ENCODE measurements around the gene SEMA5A. TPM values are rescaled to one million over a fixed set of nuclear protein-coding genes. Genes with fewer than 3 reads are reported as not detected.
"Not testable (repeated sequence)": the region's sequence is repeated elsewhere in the genome, so short reads cannot be mapped to it uniquely, and the experiment has no call there.

The SEMA5A gene
- total and polyA plus RNA-seq, 4 experiments from 2014 or later: 1.1 to 4.5 (median 2.4) TPM

DNA sequence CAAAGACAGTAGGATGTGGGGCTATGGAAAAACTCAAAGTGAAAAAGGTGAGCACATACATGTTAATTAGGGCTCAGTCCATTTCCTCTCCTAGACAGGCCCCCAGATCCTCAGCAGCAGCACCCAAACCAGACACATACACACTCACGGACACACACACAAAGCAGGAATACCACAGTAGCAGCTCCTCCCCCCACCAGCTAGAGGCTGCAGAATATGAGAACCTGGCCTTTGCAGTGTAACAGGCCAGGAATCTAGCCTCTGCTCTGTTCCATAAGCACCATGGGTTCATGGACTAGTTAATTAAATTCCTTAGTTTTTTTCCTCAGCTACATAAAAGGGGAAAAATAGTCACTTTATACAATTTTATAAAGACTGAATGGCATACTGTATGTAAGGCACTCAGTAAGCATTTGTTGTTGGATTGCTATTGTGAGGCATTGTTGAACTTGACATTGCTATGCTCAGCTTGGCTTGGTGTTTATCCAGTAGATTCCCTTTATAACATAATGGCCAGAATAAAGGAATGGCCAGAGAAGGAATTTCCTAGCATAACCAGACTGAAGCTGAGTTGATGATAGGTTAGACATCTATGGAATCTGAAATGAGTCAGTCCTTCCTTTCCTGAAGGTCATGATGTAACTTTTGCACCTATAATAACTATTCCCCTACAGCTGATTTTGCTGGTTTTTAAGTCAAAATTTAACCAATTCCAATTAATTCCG lies 186.8 kb downstream of the SEMA5A start:
- Histone ChIP-seq H3K4me3 (ENCODE audit: low read length in 2 of 2) (no peak overlapping the region), H3K27me3 (ENCODE audit: insufficient read depth, low read length) (no peaks in the 10 kb centered on the region), H3K4me1 (ENCODE audit: insufficient read depth, low read length) (peaks cover 9% of the 10 kb centered on the region), H3K27ac (ENCODE audit: low read depth, low read length) (no peak overlapping the region), H3K36me3 (ENCODE audit: insufficient read depth, low read length) (no peaks in the 10 kb centered on the region), H3K9me3 (ENCODE audit: control insufficient read depth in 1 of 2, low read length in 2 of 2) (no peaks in the 10 kb centered on the region)
- Mint-ChIP-seq H3K4me1 (peaks cover 8 to 26% (median 15%) of the 10 kb centered on the region in 4 donors), H3K4me3 (no peak overlapping the region), H3K27ac (no peak overlapping the region), H3K27me3 (no peaks in the 10 kb centered on the region), H3K9me3 (peaks cover 0 to 10% (median 6%) of the 10 kb centered on the region in 8 donors), H3K36me3 (no peaks in the 10 kb centered on the region)
- no peak for DNase-seq
- POLR2A ChIA-PET (ENCODE audit: partially characterized antibody): interaction anchor here (0.6 kb wide), 1 partner anchor 74 kb away, joined by 3 read pairs; no protein-coding TSS in a partner anchor
- intact Hi-C loops (cut with micrococcal nuclease): no loop called here
- CTCF ChIA-PET (ENCODE audit: partially characterized antibody): interaction anchor here (1.3 kb wide), 1 partner anchor 10 kb away, joined by 4 read pairs; no protein-coding TSS in a partner anchor

DNA sequence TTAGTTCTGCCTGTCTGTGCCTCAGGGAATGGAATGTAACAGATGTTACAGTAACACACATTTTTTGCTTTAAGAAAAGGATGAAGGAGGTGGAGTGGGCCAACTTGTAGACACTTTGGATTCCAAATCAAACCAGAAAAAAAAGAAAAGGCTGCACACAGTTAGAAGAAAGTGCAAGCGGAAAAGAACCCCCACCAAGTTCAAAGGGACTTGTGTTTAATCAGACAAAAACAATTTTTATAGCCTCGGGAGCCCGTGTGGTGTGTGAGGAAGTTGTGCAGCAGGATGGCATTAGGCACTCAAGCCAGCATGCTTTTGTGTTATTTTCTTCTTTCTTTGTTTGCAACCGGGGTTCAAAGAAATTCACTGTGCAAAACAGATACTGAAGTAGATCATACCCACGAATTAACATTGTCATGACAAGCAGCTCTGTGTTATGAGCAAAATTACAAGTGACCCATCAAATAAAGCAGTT lies 189.5 kb downstream of the SEMA5A start:
- CTCF ChIA-PET (ENCODE audit: partially characterized antibody): no interaction called here
- no peaks in the 10 kb centered on the region for H3K27me3 ChIP-seq (ENCODE audit: insufficient read depth, low read length)
- H3K27ac ChIP-seq (ENCODE audit: low read depth, low read length): no peak overlapping the region
- POLR2A ChIA-PET (ENCODE audit: partially characterized antibody): no interaction called here
- intact Hi-C loops (cut with micrococcal nuclease): no loop called here
- Mint-ChIP-seq H3K4me1 (peaks cover 0 to 1% (median under 1%) of the 10 kb centered on the region in 4 donors), H3K4me3 (peak overlapping the region in 1 of 8 donors; percentile 5), H3K27ac (no peak overlapping the region), H3K27me3 (no peaks in the 10 kb centered on the region), H3K36me3 (no peaks in the 10 kb centered on the region), H3K9me3 (peaks cover 0 to 8% (median 6%) of the 10 kb centered on the region in 8 donors)
- H3K36me3 ChIP-seq (ENCODE audit: insufficient read depth, low read length): no peaks in the 10 kb centered on the region
- no peaks in the 10 kb centered on the region for H3K4me1 ChIP-seq (ENCODE audit: insufficient read depth, low read length)
- DNase-seq: no peak
- H3K4me3 ChIP-seq (ENCODE audit: low read length in 2 of 2): no peak overlapping the region
- H3K9me3 ChIP-seq (ENCODE audit: control insufficient read depth in 1 of 2, low read length in 2 of 2): no peaks in the 10 kb centered on the region

DNA sequence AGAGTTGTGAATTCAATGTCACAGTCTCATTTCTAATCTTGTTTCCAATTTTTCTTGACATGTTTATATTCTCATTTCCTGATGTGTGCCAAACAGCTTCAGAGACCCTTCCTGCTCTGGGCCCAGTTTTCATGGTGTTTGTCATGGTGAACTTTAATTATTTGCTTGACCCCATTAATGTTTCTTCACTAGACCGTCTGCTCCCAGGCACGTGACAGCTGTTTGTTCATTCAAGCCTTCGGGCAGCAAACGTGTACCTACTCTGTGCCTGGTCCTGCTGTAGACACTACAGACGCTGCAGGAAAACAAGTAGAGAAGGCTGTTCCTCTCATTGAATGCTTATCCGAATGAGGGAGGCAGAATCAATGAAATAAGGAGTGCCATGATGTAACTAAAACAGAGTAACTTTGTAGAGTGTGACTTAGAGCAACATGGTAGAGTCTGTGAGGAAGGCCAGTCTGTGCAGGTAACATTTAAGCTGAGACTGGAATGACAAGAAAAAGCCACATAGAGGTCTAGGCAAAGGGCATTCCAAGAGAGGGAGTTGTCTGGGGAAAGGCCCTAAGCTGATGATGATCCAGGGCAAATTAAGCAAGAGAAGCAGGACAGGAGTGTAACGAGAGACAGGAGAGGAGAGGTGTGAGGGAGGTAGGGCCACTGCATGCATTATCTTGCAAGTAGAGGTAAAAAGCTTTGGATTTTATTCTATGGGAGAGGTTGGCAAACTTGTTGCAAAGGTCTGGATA lies 191.4 kb downstream of the SEMA5A start:
- H3K27me3 Mint-ChIP-seq: no peaks in the 10 kb centered on the region
- H3K27me3 ChIP-seq (ENCODE audit: insufficient read depth, low read length): no peaks in the 10 kb centered on the region
- no peaks in the 10 kb centered on the region for H3K36me3 ChIP-seq (ENCODE audit: insufficient read depth, low read length)
- no peak overlapping the region for H3K4me3 ChIP-seq (ENCODE audit: low read length in 2 of 2)
- no peak overlapping the region for H3K27ac Mint-ChIP-seq
- peaks cover 2 to 8% (median 6%) of the 10 kb centered on the region in 8 donors for H3K9me3 Mint-ChIP-seq
- H3K4me1 Mint-ChIP-seq: no peaks in the 10 kb centered on the region
- H3K36me3 Mint-ChIP-seq: no peaks in the 10 kb centered on the region
- intact Hi-C loops (cut with micrococcal nuclease): no loop called here
- no peak overlapping the region for H3K4me3 Mint-ChIP-seq
- H3K9me3 ChIP-seq (ENCODE audit: control insufficient read depth in 1 of 2, low read length in 2 of 2): no peaks in the 10 kb centered on the region
- H3K4me1 ChIP-seq (ENCODE audit: insufficient read depth, low read length): no peaks in the 10 kb centered on the region
- no peak for DNase-seq
- H3K27ac ChIP-seq (ENCODE audit: low read depth, low read length): no peak overlapping the region
- CTCF ChIA-PET (ENCODE audit: partially characterized antibody): no interaction called here
- POLR2A ChIA-PET (ENCODE audit: partially characterized antibody): interaction anchor here (0.7 kb wide), 1 partner anchor 114 kb away, joined by 3 read pairs; no protein-coding TSS in a partner anchor

- POLR2A ChIA-PET (ENCODE audit: partially characterized antibody); intact Hi-C loops (cut with micrococcal nuclease); H3K27me3 ChIP-seq (ENCODE audit: insufficient read depth, low read length); H3K27ac Mint-ChIP-seq; H3K27ac ChIP-seq (ENCODE audit: low read depth, low read length); H3K4me3 Mint-ChIP-seq; H3K4me1 ChIP-seq (ENCODE audit: insufficient read depth, low read length); H3K9me3 Mint-ChIP-seq; H3K36me3 Mint-ChIP-seq; CTCF ChIA-PET (ENCODE audit: partially characterized antibody); H3K27me3 Mint-ChIP-seq; DNase-seq; H3K36me3 ChIP-seq (ENCODE audit: insufficient read depth, low read length); H3K9me3 ChIP-seq (ENCODE audit: control insufficient read depth in 1 of 2, low read length in 2 of 2); H3K4me1 Mint-ChIP-seq; H3K4me3 ChIP-seq (ENCODE audit: low read length in 2 of 2): not testable (repeated sequence)
These were observed 192.8 kb downstream of the SEMA5A start for GRCh38 chr5:9353048-9353447.

- ChIA-PET CTCF (ENCODE audit: partially characterized antibody) (no interaction called here), POLR2A (ENCODE audit: partially characterized antibody) (no interaction called here)
- intact Hi-C loops (cut with micrococcal nuclease): no loop called here
- Mint-ChIP-seq H3K4me1 (no peaks in the 10 kb centered on the region), H3K4me3 (no peak overlapping the region), H3K27ac (no peak overlapping the region), H3K27me3 (no peaks in the 10 kb centered on the region), H3K9me3 (peaks cover 0 to 8% (median 4%) of the 10 kb centered on the region in 8 donors), H3K36me3 (no peaks in the 10 kb centered on the region)
- Histone ChIP-seq H3K27me3 (ENCODE audit: insufficient read depth, low read length) (no peaks in the 10 kb centered on the region), H3K4me1 (ENCODE audit: insufficient read depth, low read length) (no peaks in the 10 kb centered on the region), H3K9me3 (ENCODE audit: control insufficient read depth in 1 of 2, low read length in 2 of 2) (no peaks in the 10 kb centered on the region), H3K36me3 (ENCODE audit: insufficient read depth, low read length) (no peaks in the 10 kb centered on the region), H3K4me3 (ENCODE audit: low read length in 2 of 2) (no peak overlapping the region), H3K27ac (ENCODE audit: low read depth, low read length) (no peak overlapping the region)
- DNase-seq: no peak
These were observed 194.3 kb downstream of the SEMA5A start for GRCh38 chr5:9351546-9351945.

DNA sequence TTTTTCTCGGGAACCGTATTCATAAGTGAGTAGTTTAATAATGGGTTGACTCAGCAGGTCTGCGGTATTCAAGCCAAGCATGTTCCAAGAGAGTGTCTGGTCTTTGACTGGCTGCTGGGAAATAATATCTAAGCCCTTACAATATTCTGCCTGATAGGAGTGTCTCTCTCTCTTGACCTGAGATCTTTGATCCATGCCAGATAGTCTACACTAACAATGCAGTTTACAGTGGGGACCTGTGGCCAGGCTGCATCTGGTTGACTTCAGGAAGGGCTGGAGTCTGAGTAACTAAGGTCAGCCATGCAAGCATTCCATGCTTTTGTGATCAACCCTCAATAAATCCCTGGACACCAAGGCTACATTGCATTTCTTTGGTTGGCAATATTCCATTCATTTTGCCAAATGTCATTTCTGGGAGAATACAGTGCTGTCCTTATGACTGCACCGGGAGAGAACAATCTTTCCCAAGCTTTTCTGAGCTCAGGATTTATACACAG lies 195.5 kb downstream of the SEMA5A start:
- Mint-ChIP-seq H3K9me3 (peaks cover 0 to 8% (median 3%) of the 10 kb centered on the region in 8 donors), H3K27ac (no peak overlapping the region), H3K27me3 (no peaks in the 10 kb centered on the region), H3K4me3 (no peak overlapping the region), H3K36me3 (no peaks in the 10 kb centered on the region), H3K4me1 (no peaks in the 10 kb centered on the region)
- Histone ChIP-seq H3K36me3 (ENCODE audit: insufficient read depth, low read length) (no peaks in the 10 kb centered on the region), H3K9me3 (ENCODE audit: control insufficient read depth in 1 of 2, low read length in 2 of 2) (no peaks in the 10 kb centered on the region), H3K27ac (ENCODE audit: low read depth, low read length) (no peak overlapping the region), H3K4me3 (ENCODE audit: low read length in 2 of 2) (no peak overlapping the region), H3K4me1 (ENCODE audit: insufficient read depth, low read length) (no peaks in the 10 kb centered on the region), H3K27me3 (ENCODE audit: insufficient read depth, low read length) (no peaks in the 10 kb centered on the region)
- ChIA-PET POLR2A (ENCODE audit: partially characterized antibody) (no interaction called here), CTCF (ENCODE audit: partially characterized antibody) (no interaction called here)
- intact Hi-C loops (cut with micrococcal nuclease): no loop called here
- no peak for DNase-seq

- Histone ChIP-seq H3K4me1 (ENCODE audit: insufficient read depth, low read length) (no peaks in the 10 kb centered on the region), H3K27me3 (ENCODE audit: insufficient read depth, low read length) (no peaks in the 10 kb centered on the region), H3K4me3 (ENCODE audit: low read length in 2 of 2) (no peak overlapping the region), H3K9me3 (ENCODE audit: control insufficient read depth in 1 of 2, low read length in 2 of 2) (no peaks in the 10 kb centered on the region), H3K27ac (ENCODE audit: low read depth, low read length) (no peak overlapping the region), H3K36me3 (ENCODE audit: insufficient read depth, low read length) (no peaks in the 10 kb centered on the region)
- Mint-ChIP-seq H3K4me1 (no peaks in the 10 kb centered on the region), H3K27me3 (no peaks in the 10 kb centered on the region), H3K9me3 (peaks cover 0 to 3% (median 0%) of the 10 kb centered on the region in 8 donors), H3K27ac (no peak overlapping the region), H3K4me3 (no peak overlapping the region), H3K36me3 (no peaks in the 10 kb centered on the region)
- CTCF ChIA-PET (ENCODE audit: partially characterized antibody): no interaction called here
- intact Hi-C loops (cut with micrococcal nuclease): no loop called here
- DNase-seq: no peak
- POLR2A ChIA-PET (ENCODE audit: partially characterized antibody): no interaction called here
These were observed 197.4 kb downstream of the SEMA5A start for GRCh38 chr5:9348401-9348996.

All from CD4-positive, alpha-beta memory T cell (primary cell).